Epithelial cell of proximal tubule (primary cell): ENCODE results near the gene DGKZ. TPM values are rescaled to one million over a fixed set of nuclear protein-coding genes. Genes with fewer than 3 reads are reported as not detected.

Source experiments
- DNase-seq: peaks from one replicate; pipeline ENCODE4 v3.0.0-alpha.2; 2011; ENCODE audit warnings: low read depth
- H3K4me3 ChIP-seq: 2 replicates; pipeline ENCODE4 v1.5.1; 2011; ENCODE audit warnings: low read depth, mild to moderate bottlenecking, low read length
- CTCF ChIP-seq: conservative IDR thresholded peaks from 2 replicates; pipeline ENCODE4 v1.5.1; 2012; ENCODE audit warnings: low read depth, mild to moderate bottlenecking, low read length
- total RNA-seq: library from RNA; depleted of rRNA; stranded (reverse); fragments of >200 nt; gene quantifications from 2 replicates; pipeline ENCODE4 v1.2.3, GENCODE V29; 2015

DGKZ gene
- total RNA-seq, 1 donor from 2014 or later, result 41.1 TPM

GRCh38 chr11:46345881-46346484, 1.3 kb upstream of the DGKZ start:
- H3K4me3 ChIP-seq, result no peak overlapping the region
- no peak for DNase-seq
- no peak for TF ChIP-seq CTCF

GRCh38 chr11:46347637-46348311, 511 bp downstream of the DGKZ start:
- no peak for TF ChIP-seq CTCF
- peak overlapping the region; percentile 91 for H3K4me3 ChIP-seq
- DNase-seq, result no peak

GRCh38 chr11:46348566-46349401, 1.5 kb downstream of the DGKZ start:
- TF ChIP-seq CTCF, result no peak
- H3K4me3 ChIP-seq, result peak overlapping the region; percentile 91
- DNase-seq, result no peak

- no peak for TF ChIP-seq CTCF
- no peak for DNase-seq
- no peak overlapping the region for H3K4me3 ChIP-seq
Measured at GRCh38 chr11:46350695-46351094, 3.4 kb downstream of the DGKZ start.

- DNase-seq, result no peak
- H3K4me3 ChIP-seq, result no peak overlapping the region
- no peak for TF ChIP-seq CTCF
Measured at GRCh38 chr11:46351148-46351547, 3.9 kb downstream of the DGKZ start.

GRCh38 chr11:46351606-46352005, 4.3 kb downstream of the DGKZ start:
- no peak for TF ChIP-seq CTCF
- DNase-seq, result no peak
- no peak overlapping the region for H3K4me3 ChIP-seq
